ENCODE measurements around the gene ADRM1. TPM values are rescaled to one million over a fixed set of nuclear protein-coding genes. Genes with fewer than 3 reads are reported as not detected.
A peak's percentile ranks its signal among the peaks of the same experiment; 100 is the strongest.

ADRM1 gene
- total RNA-seq, 1 donor from 2014 or later: 125 TPM

- Mint-ChIP-seq H3K36me3 (ENCODE audit: low read depth, unreplicated experiment) (peaks cover 6% of the 10 kb centered on the region), H3K9me3 (ENCODE audit: unreplicated experiment) (no peaks in the 10 kb centered on the region), H3K27ac (ENCODE audit: unreplicated experiment) (no peak overlapping the region), H3K4me1 (ENCODE audit: low read depth, unreplicated experiment) (peaks cover 7% of the 10 kb centered on the region), H3K27me3 (ENCODE audit: low read depth, unreplicated experiment) (no peaks in the 10 kb centered on the region), H3K4me3 (ENCODE audit: unreplicated experiment) (no peak overlapping the region)
- peaks cover 19% of the 10 kb centered on the region for H3K4me1 ChIP-seq (ENCODE audit: insufficient read depth, low read length)
- H3K36me3 ChIP-seq (ENCODE audit: insufficient read depth, low read length): peaks cover 14% of the 10 kb centered on the region
- peaks cover 46% of the 10 kb centered on the region for H3K79me2 ChIP-seq (ENCODE audit: insufficient read depth, low read length)
- no peaks in the 10 kb centered on the region for H3K9me3 ChIP-seq (ENCODE audit: insufficient read depth, low read depth, low read length)
- no peak for FAIRE-seq
- peaks cover 57% of the 10 kb centered on the region for H4K20me1 ChIP-seq (ENCODE audit: insufficient read depth, low read length)
- no peak overlapping the region for H3K4me3 ChIP-seq (ENCODE audit: insufficient read depth, low read depth, low read length)
- no peak overlapping the region for H3K4me2 ChIP-seq (ENCODE audit: low read length)
- DNase-seq (ENCODE audit: low read depth): no peak
- H3K27ac ChIP-seq (ENCODE audit: low read depth, low read length): no peak overlapping the region
- H2AFZ ChIP-seq (ENCODE audit: low read depth, low read length): no peak overlapping the region
- no peaks in the 10 kb centered on the region for H3K27me3 ChIP-seq (ENCODE audit: insufficient read depth, low read length)
- H3K9ac ChIP-seq (ENCODE audit: low read length): no peak overlapping the region
- TF ChIP-seq EZH2 (IDR thresholded peaks at IDR 0.05; ENCODE audit: insufficient read depth, low read length) (no peak), CTCF (IDR thresholded peaks at IDR 0.05; ENCODE audit: insufficient read depth, low read depth, low read length) (no peak)
Measured at GRCh38 chr20:62308102-62308822, 5.5 kb downstream of the ADRM1 start.

GRCh38 chr20:62309198-62309944, 6.6 kb downstream of the ADRM1 start:
- no peak overlapping the region for H3K4me3 ChIP-seq (ENCODE audit: insufficient read depth, low read depth, low read length)
- H2AFZ ChIP-seq (ENCODE audit: low read depth, low read length): no peak overlapping the region
- Mint-ChIP-seq H3K36me3 (ENCODE audit: low read depth, unreplicated experiment) (peaks cover 3% of the 10 kb centered on the region), H3K27me3 (ENCODE audit: low read depth, unreplicated experiment) (no peaks in the 10 kb centered on the region), H3K27ac (ENCODE audit: unreplicated experiment) (peak overlapping the region; percentile 47), H3K4me1 (ENCODE audit: low read depth, unreplicated experiment) (peaks cover 3% of the 10 kb centered on the region), H3K9me3 (ENCODE audit: unreplicated experiment) (no peaks in the 10 kb centered on the region), H3K4me3 (ENCODE audit: unreplicated experiment) (no peak overlapping the region)
- H3K27ac ChIP-seq (ENCODE audit: low read depth, low read length): no peak overlapping the region
- FAIRE-seq: no peak
- no peak overlapping the region for H3K9ac ChIP-seq (ENCODE audit: low read length)
- no peaks in the 10 kb centered on the region for H3K9me3 ChIP-seq (ENCODE audit: insufficient read depth, low read depth, low read length)
- TF ChIP-seq EZH2 (IDR thresholded peaks at IDR 0.05; ENCODE audit: insufficient read depth, low read length) (no peak), CTCF (IDR thresholded peaks at IDR 0.05; ENCODE audit: insufficient read depth, low read depth, low read length) (no peak)
- H3K79me2 ChIP-seq (ENCODE audit: insufficient read depth, low read length): peaks cover 35% of the 10 kb centered on the region
- H3K4me2 ChIP-seq (ENCODE audit: low read length): no peak overlapping the region
- peaks cover 46% of the 10 kb centered on the region for H4K20me1 ChIP-seq (ENCODE audit: insufficient read depth, low read length)
- H3K27me3 ChIP-seq (ENCODE audit: insufficient read depth, low read length): no peaks in the 10 kb centered on the region
- H3K4me1 ChIP-seq (ENCODE audit: insufficient read depth, low read length): peaks cover 15% of the 10 kb centered on the region
- DNase-seq (ENCODE audit: low read depth): no peak
- peaks cover 13% of the 10 kb centered on the region for H3K36me3 ChIP-seq (ENCODE audit: insufficient read depth, low read length)

Measured in astrocyte (in vitro differentiated cells and primary cell).